ENCODE measurements around the gene VCPKMT.

Gene VCPKMT

GRCh38 chr14:50062438-50063085 lies 53.8 kb downstream of the VCPKMT start:
- H3K9me3 Mint-ChIP-seq = no peaks in the 10 kb centered on the region
- ATAC-seq = peak; percentile 77
- peaks cover 89% of the 10 kb centered on the region for H3K4me1 Mint-ChIP-seq
- H3K4me3 Mint-ChIP-seq = peak overlapping the region; percentile 92 to 95
- H3K27ac Mint-ChIP-seq = peak overlapping the region; percentile 98 to 99
- peak; percentile 64 to 81 for DNase-seq
- no peaks in the 10 kb centered on the region for H3K27me3 Mint-ChIP-seq

- no peaks in the 10 kb centered on the region for H3K27me3 Mint-ChIP-seq
- ATAC-seq (peak; percentile 81), DNase-seq (peak; percentile 63 to 82)
- H3K4me1 Mint-ChIP-seq = peaks cover 89% of the 10 kb centered on the region
- no peaks in the 10 kb centered on the region for H3K9me3 Mint-ChIP-seq
- peak overlapping the region; percentile 92 to 95 for H3K4me3 Mint-ChIP-seq
- H3K27ac Mint-ChIP-seq = peak overlapping the region; percentile 98 to 99
Measured at GRCh38 chr14:50061664-50062437, 54.5 kb downstream of the VCPKMT start.

- Mint-ChIP-seq H3K27ac (peak overlapping the region; percentile 98 to 99), H3K27me3 (no peaks in the 10 kb centered on the region), H3K9me3 (no peaks in the 10 kb centered on the region), H3K4me3 (peak overlapping the region; percentile 92 to 95), H3K4me1 (peaks cover 89% of the 10 kb centered on the region)
- DNase-seq (peak in 1 of 2 donors; percentile 47), ATAC-seq (no peak)
Measured at GRCh38 chr14:50060871-50061663, 55.3 kb downstream of the VCPKMT start.

- Mint-ChIP-seq H3K27ac (no peak overlapping the region), H3K27me3 (no peaks in the 10 kb centered on the region)
Measured at GRCh38 chr14:50059763-50060616, 56.4 kb downstream of the VCPKMT start.

More at GRCh38 chr14:50059763-50060616, 56.4 kb downstream of the VCPKMT start:
- peaks cover 82% of the 10 kb centered on the region for H3K4me1 Mint-ChIP-seq
- no peaks in the 10 kb centered on the region for H3K9me3 Mint-ChIP-seq
- ATAC-seq = no peak
- no peak for DNase-seq
- no peak overlapping the region for H3K4me3 Mint-ChIP-seq

Data from stimulated activated naive CD8-positive, alpha-beta T cell treated with anti-CD3 and anti-CD28 coated beads, Interleukin-15, amount 100 ng/mL, for 72 hours (primary cell).